Amniotic epithelial cell (primary cell): Measurements from ENCODE around the gene DNAL1.
A peak's percentile ranks its signal among the peaks of the same experiment; 100 is the strongest.

Experiments used
- DNase-seq: peaks from one replicate; pipeline ENCODE4 v3.0.0-alpha.2; 2010; ENCODE audit warnings: low read depth

Gene DNAL1

DNA sequence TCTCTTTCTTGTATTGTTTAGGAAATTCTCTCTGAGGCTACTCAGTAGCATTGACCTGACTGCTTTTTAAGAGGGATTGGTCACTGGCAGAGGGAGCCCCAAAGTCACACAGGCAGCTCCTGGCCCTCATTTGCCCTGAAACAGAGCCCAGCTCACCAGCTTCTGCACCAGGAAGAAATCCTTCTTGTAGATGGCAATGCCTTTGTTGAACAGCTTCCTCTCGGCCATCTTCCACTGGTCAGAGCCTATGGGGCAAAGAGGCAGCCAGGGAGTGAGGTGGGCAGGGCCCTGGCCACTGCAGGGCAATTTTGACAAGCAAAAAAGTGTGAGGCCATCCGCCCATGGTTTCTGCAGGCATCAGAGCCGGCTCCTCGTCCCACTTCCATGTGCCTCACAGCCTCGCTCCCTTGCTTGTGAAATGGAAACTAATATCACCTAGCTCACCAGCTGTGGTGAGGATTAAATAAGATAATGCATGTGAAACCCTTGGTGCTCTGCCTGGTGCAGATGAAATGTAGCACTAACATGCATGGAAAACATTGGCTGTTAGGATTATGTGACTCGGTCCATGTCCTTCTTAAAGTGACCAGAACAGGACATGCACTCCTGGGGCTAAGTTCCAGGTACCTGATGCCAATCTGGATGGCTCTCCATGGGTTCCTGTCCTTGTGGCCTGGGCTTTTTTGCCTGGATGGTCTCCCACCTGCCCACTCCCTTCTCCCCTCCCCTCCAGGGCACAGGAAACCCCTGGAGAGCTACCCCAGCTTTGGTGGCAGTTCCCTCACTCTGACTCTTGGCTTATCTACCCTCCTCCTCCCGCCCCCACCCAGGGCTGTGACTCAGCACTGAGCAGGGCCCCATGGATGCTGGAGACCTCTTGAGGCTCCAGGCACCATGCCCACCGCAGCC, 80.6 kb downstream of the DNAL1 start:
- DNase-seq, result peak; percentile 75

DNA sequence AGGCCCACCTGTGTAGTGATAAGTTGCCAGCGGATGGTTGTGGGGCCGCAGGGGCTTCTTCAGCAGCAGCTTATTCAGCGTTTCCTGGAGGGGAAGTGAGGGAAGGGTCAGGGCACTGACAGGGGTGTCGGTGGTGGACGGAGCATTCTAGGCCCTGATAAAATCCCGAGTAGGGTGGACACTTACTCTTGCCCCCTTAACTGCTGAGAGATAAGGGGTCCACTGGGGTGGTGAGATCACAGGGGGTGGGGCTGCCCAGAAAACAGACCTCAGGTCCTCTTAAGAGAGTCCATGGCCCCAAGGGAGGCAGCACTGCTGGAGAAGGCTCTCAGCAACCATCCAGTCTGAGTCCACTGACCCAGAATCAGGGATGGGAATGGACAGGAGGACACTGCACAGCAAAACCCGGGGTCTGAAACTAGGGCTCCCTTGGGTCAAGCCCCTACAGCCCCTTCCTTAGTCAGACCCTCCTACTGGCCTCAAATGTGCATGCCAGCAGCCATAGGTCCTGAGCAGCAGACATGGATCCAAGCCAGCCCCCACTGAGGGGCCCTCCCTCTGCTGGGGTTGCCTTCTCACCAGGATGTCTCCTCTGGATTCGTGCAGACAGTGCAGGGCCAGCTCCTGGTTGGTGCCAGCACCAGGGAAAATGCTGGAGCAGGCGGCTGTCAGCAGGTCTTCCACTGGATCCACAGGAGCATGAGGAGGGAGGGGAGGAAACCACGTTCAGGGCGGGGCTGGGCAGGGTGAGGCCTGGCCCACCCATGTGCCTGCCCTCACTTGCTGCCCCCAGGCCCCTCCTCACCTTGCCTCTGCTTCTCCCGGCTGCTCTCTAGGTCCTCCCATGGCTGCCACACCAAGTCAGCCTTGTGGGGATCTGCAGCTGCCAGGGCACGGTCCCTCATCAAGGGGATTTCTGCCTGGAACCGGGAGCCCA, 81.5 kb downstream of the DNAL1 start:
- DNase-seq, result no peak

DNA sequence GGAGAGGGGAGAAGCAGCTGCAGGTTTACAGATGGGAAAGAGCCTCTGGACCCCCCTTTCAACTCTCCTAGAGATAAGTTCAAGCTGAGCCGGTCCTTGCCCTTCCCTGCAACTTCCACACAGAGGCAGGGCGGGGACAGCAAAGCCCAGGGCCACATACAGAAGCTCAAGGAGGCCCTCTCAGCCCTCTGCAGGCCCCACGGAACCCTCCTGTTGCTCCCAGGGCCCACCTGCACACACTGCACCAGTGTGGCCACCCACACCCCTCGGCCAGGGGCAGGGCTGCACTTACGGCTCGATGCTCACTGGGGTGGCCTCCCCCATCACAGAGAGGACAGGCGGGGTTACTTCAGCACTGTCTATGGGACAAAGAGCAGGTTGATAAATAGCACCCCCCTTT, 82.4 kb downstream of the DNAL1 start:
- DNase-seq, result no peak

DNA sequence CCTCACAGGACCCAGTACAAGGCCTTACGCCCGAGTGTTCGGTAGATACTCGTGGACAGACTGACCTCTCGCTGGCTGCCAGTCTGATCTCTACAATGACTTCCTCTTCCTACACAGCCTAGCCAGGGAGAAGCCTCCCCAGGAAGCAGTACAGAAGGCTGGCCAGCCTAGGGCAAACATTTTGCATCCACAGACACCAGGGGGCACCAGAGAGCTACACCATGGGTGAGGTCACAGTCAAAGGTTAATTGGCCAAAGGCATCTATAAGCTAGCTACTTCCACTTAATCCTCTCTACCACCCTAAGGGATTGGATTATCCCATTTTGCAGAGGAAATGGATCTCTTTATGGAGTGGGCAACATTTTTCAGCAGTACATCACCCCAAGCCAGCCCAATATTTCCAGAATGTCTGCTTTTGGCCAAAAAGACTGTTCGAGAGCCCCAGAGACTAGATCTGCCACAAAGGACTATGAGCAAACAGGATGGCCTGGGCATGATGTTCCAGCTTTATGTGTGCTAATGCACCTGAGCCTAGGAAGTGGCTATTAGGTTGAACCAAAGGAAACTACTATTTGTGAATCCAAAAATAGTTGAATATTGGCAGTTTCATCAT, 84.0 kb downstream of the DNAL1 start:
- peak; percentile 78 for DNase-seq

DNA sequence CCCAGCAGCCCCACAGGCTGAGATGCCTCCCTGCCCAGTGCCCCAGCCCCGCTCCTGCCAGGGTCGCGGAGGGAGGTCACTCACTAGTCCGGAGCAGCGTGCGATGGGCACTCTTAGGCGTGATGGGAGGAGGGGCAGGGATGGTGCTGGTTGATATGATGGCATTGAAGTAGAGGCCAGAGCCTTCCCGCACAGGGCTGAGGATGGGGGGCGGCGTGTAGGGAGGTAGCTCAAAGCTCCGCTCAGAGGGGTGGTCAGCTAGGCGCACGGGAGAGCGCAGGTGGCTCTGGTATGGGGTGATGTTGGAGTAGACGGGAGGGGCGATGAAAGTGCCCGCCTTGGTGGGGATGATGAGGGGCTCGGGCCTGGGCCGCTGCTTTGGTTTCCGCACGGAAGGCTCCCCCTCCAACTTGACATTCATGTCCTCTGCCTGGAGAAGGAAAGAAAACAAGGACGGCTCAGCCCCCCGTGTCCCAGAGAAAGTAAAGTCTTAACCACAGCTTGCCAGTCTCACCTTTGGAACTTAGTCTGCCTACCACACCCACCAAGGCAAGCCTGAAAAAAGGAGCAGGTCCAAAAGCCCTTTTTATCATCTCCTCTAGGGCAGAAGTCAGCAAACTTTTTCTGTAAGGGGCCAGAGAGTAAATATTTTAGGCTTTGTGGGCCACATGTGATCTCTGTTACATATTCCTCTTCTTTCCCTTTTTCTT, 84.9 kb downstream of the DNAL1 start:
- DNase-seq, result no peak

DNA sequence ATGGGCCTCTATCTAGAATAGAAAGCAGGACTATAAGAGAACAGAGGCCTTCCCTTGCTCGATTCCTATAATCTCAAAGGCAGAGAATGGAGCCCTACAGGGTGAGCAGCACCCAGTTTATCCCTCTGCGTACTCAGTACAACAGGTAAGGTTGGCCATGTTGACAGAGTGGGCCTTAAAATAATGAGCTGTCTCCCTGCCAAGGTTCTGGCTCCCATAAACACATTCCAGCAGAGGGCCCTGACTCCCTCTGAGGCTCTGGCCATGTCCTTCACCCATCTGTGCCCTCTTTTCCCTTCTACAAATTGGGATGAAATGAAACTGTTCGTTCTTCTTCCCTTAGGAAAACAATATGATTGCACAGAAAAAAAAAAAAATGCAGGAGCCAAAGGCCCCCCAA, 86.3 kb downstream of the DNAL1 start:
- DNase-seq, result no peak

DNA sequence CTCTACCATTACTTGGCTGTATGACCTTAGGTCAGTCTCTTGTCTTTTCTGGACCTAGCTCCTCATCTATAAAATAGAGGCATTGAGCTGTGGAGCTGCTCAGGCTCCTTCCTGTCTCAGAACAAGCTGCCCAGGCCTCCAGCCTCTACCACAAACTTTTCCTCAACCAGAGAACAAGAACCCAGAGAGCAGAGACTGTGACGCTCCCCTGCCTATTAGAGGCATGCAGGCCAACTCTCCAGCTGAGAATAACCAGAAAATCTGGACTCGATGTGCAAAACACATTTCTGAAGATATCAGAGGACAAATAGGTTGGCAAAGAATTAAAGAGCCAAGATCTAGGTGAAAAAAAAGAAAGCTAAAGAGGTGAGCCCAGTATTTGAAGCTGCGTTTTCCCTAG, 87.2 kb downstream of the DNAL1 start:
- no peak for DNase-seq

DNA sequence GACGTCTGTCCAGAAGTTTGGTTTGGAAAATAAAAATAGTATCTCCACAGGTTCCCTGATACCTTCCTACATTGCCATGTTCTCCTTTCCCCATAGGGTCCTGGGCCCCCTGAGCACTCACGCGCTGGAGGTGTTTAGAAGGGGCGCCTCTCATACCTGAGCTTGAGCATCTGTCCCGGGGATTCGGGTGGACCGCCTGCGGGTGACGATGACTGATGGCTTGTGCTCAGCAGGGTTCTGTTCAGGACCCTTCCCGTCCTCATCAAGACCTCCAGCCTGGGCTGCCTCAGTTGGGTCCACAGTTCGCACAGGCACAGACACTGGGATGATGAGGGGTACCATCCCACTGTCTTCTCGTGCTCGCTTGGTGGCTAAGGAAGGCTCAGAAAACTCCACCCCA, 92.1 kb downstream of the DNAL1 start:
- DNase-seq, result no peak

DNA sequence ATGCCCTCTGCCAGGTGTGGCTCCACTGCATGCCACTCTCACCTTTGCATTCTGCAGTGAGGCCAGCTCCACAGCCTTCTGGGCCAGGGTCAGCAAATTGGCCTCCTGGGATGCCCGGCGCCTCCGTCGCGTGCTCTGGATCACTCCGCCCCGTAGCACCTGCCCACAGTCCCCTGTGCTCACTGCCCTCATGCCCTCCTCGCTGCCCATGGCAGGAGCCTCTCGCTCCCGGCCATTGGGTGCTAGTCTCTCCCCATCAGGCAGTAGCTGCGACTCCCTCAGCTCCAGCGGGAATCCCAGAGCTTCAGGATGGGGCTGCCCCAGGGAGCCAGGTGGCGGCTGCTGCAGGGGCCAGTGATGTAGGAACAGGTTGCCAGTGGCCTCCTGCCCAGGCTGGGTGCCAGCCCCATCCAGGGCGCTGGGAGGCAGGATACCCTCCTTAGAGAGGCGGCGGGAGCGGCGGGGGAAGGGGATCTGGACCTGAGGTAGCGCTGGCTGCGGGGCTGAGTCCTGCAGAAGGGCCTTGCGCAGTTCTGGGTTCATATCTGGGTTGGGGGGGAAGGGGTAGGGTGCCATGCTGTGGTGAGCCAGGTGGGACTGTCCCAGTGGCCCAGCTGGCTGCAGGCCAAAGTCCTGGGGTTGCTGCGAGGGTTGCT, 93.9 kb downstream of the DNAL1 start:
- no peak for DNase-seq

DNA sequence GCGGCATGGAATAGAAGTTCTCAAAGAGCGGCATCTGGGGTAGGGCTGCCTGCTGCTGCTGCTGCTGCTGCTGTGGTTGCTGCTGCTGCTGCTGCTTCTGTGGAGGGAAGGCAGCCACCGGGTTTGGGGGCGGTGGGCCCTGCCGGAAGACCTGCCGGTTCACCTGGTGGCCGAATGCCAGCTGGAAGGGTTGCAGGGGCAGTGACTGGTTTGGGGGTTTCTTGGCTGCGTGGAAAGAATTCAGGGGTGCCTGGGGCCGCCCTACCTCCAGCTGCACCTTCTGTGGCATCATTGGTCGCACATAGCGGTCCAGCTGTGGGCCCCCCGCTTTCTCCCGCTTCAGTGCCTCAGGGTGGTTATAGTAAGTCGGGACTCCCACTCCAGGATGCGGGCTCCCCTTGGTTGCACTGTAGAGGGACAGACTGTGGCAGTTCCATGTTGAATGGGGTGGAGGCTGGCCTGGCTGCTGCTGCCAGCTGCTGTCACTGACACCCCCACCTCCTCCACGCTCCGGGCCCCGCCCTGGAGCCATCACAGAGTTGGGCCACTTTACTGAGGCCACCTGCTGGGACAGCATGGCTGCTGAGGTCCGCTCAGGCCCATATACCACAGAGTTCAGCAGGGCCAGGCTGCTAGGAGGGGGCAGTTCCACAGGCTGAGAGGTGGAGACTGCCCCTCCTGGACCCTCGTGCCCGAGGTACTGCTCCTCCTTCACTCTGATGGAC, 94.5 kb downstream of the DNAL1 start:
- no peak for DNase-seq

DNA sequence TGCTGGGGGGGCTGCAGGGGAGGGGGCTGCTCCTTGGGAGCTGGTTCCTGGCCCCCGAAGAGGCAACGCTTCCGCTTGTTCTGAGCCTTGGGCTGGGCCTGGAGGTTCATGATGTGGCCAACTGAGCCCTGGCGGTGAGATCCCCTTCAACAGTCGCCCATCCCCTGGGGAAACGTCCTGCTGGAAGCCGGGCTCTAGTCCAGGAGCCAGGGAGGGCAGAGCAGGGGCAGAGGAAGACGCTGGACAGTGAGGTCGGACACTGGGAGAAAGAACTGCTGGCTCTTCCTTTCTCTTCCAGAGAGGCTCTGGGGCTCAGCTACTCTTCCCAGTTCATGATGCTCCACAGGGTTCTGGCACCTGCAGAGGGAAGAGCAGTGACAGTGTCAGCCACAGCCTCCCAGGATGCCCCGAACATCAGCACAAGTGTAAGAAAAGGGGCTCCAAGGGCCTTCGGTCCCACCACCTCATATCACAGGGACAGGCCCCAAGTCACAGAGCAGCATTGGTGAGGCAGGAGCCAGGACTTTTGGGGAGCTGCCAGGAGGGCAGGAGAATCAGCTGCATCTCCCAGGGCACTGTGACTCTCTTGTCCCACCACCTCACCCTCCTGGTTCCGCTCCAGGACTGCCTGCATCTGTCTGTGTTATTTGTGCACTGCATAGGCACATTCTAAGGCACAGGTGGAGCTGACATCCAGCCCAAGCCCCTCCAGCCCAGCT, 95.3 kb downstream of the DNAL1 start:
- DNase-seq, result no peak

DNA sequence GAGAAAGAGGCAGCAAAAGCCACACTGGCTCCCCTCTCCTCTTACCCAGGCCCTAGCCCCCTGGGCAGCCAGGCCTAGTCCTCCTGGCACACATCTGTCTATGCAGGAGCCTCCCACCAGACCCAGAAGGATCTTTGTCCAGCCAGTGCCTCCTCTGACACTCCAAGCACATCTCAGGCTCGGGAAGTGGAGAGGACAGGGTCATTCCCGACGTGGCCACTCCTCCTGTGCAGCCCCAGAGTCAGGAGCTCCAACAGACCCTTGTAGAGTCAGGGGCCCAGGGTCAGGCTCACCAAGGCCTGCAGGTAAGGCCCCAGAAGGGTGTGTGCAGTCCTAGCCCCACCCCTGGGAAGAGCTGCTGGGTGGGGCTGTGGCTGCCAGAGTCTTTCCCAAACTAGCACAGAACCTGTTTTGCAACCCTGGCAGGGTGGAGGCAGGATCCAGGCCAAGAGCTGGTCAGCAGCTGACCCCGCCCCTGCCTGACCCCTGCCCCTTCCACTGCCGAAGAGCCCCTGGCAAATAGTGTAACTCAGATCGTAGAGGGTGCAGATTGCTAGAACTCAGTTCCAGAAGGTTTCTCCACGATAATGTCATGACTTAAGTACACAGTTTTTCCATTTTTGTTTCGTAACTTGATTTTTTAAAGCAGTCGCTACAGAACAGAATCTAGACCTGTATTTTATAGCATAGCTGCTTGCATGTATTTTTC, 96.0 kb downstream of the DNAL1 start:
- DNase-seq, result peak; percentile 53

DNA sequence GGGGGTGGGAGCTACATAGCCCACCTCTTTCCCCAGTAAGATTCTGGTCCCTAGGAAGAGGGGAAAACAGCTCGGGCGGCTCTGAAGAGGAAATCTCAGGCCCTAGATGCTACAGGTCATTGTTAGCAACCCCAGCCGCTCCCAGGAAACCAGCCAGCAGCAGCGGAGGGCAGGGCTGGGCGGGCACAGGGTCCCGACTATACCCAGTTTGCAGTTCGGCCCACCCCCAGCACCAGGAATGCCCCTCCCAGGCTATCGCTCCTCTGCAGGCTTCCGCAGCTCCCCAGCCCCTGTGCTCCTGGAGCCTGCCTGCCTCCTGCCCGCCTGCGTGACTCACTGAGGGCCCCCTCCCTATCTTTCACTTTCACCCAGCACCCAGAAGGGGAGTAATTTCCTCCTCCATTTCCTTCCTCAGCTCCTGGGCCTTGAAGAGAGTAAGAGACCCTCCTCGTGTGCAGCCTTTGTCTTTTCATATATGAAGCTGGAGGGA, 96.6 kb downstream of the DNAL1 start:
- DNase-seq, result peak; percentile 73

DNA sequence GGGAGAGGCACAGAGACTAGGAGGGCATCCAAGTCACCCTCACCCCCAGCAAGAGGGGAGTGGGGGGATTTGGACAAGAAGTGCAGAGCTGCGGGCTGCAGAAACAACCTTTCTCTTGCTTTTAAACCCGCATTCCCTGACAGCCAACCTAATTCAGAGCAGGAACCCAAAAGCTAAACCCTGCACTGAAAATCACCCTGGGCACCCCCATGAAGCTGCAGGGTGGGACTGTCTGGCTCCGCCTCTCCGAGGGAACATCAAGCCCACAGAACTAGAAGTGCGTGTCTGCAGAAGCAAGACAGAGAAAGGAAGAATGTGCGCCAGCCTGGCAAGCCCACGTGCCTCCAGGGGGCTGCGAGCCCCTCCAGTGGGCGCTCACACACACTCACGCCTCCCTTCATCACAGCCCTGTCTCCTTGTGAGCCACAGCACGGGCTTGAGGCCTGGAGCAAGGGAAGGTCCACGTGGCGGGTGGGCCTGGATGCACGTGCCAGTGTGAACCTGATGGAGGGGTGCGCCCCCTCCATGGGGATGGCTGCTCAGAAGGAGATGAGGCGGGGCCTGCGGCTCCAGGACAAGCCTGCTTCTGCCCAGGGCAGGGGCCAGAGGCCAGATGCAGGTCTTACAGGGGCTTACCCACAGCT, 97.2 kb downstream of the DNAL1 start:
- no peak for DNase-seq

DNA sequence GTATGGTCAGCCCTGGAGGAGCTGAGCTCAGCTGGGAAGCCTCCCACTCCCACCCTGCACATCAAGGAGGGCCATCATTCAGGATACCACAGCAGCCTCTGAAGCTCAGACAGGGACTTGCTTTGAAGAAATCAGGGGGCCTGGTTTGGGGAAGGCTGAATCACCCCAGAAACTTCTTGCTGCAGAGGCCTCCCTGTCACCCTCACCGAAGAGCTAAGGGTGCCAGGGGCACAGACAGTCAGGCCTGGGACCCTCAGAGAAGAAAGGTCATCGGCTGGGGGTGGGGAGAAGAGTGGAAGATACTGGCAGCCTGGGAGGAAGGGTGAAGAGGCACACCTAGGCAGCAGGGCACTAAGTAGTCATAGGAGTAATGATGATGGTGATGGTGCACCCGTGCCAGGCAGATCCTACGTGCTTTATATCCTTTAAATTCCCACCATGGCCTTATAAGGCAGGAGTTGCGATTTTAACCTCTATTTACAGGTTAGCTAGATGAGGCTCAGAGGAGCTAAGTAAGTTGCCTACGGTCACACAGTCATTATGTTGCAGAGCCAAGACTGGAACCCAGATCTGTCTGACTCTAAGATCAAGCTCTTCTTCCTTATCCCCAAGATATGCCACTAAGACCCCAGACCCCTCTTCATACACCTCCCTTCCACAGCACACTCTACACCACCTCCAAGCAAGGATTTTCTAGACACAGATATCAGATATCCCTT, 97.9 kb downstream of the DNAL1 start:
- DNase-seq, result peak; percentile 31

DNA sequence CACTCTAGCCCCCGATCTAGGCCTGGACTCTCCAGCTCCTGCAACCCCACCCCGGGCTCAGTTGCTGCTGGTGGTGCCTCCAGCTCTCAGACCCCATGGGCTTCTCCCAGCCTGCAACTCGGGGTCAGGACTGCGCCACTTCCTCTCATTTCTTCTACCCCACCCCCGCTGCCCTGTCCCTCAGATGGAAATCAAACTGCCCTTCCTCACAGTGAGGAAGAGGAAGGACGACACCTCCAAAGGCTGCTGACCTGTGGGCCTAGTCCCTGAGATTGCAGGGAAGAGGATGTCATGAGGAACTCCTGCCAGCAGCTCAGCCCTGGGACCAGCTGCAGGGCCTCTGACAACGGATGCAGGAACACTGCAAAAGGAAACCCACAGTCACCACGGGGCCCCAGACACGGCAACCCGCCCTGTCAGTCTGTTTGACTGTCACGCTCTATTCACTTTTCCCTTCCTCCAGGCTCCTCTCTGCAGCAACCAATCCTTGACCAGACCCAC, 98.7 kb downstream of the DNAL1 start:
- no peak for DNase-seq

DNA sequence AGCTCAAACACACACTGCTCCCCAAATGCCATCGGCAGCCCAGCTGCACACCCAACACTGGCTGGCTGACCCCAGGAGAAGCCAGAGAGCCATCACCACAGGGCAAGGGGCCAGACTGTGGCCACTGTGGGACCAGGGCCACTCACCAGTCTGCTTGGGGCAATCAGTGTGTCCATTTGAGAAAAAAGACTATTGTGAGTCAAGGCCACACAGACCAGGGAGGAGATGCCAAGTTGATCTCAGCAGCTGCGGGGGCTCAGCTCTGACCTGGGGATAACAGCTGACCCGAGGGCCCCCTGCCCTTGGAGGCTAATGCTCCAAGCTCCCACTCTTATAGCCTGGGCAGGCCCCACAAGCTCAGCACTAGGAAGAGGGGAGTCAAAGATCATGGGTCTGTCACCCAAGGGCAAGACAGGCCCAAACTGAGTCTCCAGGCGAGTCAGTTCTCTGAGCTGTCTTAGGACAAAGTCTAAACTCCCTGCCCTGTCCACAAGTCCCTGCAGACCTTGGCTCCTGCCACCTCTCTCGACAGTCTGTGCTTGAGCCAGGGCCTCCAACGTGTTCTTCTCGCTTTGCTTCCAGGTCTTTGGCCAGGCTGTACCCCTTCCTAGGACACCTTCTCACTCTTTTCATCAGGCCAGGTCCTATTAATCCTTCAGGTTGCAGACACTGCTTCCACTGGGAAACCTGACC, 99.5 kb downstream of the DNAL1 start:
- no peak for DNase-seq
